Activated gamma-delta T cell treated with anti-CD3 and anti-CD28 coated beads, Interleukin-2, amount 50 U/mL, for 16 hours (primary cell): ENCODE results near the gene KMT2A.
A peak's percentile ranks its signal among the peaks of the same experiment; 100 is the strongest.

Experiments used
- DNase-seq: peaks from one replicate; pipeline ENCODE4 v3.0.0-alpha.2; 2020; ENCODE audit warnings: low read depth

The KMT2A gene

DNA sequence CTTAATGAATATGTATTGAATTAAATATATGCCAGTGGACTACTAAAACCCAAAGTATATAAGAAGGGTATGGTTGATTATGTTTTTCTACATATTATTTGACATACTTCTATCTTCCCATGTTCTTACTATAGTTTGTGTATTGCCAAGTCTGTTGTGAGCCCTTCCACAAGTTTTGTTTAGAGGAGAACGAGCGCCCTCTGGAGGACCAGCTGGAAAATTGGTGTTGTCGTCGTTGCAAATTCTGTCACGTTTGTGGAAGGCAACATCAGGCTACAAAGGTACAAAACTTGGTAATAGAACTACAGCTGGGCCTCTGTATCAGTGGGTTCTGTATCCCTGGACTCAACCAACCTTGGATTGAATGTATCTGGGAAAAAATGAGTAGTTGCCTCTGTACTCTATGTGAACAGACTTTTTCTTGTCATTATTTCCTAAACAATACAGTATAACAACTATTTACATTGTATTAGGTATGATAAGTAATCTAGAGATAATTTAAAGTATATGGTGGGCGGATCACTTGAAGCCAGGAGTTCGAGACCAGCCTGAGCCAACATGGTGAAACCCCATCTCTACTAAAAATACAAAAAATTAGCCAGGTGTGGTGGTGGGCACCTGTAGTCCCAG lies 52.3 kb downstream of the KMT2A start:
- peak; percentile 67 for DNase-seq

DNA sequence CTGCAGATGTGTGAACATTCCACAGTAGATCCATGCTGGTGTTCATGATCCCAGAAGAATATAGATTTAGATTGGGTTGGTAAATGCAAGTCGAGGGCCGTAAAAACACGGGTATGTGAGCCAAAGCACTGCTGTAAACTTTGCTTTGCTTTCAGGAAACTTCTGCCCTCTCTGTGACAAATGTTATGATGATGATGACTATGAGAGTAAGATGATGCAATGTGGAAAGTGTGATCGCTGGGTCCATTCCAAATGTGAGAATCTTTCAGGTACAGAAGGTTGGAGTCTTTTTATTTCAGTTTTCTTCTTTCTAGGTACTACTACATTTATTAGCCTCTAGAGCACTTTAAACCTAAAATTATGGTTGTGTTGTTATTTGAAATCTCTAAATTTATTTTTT lies 54.7 kb downstream of the KMT2A start:
- DNase-seq, result no peak

DNA sequence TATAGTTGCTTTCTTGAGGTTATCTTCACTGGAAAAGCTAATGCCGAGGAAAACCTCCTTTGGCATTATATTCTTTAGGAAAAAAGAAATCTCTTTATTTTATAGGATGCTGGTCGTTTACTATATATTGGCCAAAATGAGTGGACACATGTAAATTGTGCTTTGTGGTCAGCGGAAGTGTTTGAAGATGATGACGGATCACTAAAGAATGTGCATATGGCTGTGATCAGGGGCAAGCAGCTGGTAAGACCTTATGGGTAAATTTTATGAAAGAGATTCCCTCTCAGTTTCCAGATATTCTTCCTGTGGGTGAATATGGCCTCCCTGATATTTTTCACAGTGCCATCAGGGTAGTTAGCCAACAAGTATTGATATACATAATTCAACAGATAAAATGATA lies 61.5 kb downstream of the KMT2A start:
- DNase-seq, result no peak

DNA sequence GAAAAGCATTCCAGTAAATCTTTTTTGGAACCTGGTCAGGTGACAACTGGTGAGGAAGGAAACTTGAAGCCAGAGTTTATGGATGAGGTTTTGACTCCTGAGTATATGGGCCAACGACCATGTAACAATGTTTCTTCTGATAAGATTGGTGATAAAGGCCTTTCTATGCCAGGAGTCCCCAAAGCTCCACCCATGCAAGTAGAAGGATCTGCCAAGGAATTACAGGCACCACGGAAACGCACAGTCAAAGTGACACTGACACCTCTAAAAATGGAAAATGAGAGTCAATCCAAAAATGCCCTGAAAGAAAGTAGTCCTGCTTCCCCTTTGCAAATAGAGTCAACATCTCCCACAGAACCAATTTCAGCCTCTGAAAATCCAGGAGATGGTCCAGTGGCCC lies 66.9 kb downstream of the KMT2A start:
- DNase-seq, result no peak

DNA sequence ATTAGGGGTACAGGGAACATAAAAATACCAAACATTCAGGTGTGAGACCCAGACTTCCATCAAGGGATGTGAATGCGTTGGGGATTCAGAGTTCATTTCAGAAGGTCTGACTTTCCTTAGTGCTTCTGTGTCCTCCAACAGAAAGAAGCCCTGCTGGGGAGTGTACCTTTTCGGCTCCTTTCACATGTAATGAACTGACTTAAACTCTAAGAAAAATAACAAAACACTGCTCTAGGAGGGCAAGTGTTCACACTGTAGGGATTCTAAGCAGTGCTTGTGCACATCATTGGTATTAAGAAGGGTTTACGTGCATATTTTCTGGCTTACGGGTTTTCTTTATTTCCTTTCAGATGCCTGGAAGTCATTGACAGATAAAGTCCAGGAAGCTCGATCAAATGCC lies 75.3 kb downstream of the KMT2A start:
- DNase-seq, result no peak

DNA sequence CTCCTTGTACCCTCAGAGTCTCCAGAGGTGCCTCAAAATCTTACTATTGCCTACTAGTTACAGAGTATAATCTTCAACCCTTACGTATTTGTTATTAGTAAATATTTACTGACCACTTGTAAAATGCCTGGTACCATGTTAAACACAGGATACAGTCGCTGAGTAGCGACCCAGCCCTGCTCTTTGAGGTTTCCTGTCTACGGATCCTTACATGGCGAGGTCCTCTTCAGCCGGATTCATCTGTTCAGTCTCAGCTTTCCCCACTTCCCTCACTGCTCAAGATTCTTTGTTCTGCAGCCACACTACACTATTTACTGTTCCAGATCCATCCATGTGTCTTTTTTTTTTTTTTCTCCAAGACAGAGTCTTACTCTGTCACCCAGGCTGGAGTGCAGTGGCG lies 77.8 kb downstream of the KMT2A start:
- no peak for DNase-seq

DNA sequence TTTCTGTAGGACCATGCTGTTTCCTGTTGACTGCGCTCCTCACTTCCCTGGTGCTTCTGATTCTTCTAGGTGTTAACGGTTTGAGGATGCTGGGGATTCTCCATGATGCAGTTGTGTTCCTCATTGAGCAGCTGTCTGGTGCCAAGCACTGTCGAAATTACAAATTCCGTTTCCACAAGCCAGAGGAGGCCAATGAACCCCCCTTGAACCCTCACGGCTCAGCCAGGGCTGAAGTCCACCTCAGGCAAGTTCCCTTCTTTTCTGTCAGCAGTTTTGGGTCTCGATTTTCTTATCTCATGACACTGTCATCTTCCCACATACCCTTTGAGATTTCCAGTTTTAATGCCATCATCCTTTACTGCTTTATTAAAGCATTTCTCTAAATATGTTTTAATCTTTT lies 83.3 kb downstream of the KMT2A start:
- no peak for DNase-seq

DNA sequence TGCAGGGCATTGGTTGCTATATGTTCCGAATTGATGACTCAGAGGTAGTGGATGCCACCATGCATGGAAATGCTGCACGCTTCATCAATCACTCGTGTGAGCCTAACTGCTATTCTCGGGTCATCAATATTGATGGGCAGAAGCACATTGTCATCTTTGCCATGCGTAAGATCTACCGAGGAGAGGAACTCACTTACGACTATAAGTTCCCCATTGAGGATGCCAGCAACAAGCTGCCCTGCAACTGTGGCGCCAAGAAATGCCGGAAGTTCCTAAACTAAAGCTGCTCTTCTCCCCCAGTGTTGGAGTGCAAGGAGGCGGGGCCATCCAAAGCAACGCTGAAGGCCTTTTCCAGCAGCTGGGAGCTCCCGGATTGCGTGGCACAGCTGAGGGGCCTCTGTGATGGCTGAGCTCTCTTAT lies 85.6 kb downstream of the KMT2A start:
- DNase-seq, result no peak

DNA sequence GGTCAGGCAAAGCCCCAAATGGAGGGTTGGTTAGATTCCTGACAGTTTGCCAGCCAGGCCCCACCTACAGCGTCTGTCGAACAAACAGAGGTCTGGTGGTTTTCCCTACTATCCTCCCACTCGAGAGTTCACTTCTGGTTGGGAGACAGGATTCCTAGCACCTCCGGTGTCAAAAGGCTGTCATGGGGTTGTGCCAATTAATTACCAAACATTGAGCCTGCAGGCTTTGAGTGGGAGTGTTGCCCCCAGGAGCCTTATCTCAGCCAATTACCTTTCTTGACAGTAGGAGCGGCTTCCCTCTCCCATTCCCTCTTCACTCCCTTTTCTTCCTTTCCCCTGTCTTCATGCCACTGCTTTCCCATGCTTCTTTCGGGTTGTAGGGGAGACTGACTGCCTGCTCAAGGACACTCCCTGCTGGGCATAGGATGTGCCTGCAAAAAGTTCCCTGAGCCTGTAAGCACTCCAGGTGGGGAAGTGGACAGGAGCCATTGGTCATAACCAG lies 86.3 kb downstream of the KMT2A start:
- DNase-seq, result no peak

DNA sequence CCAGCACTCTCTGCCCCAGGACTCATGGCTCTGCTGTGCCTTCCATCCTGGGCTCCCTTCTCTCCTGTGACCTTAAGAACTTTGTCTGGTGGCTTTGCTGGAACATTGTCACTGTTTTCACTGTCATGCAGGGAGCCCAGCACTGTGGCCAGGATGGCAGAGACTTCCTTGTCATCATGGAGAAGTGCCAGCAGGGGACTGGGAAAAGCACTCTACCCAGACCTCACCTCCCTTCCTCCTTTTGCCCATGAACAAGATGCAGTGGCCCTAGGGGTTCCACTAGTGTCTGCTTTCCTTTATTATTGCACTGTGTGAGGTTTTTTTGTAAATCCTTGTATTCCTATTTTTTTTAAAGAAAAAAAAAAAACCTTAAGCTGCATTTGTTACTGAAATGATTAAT lies 88.1 kb downstream of the KMT2A start:
- no peak for DNase-seq

DNA sequence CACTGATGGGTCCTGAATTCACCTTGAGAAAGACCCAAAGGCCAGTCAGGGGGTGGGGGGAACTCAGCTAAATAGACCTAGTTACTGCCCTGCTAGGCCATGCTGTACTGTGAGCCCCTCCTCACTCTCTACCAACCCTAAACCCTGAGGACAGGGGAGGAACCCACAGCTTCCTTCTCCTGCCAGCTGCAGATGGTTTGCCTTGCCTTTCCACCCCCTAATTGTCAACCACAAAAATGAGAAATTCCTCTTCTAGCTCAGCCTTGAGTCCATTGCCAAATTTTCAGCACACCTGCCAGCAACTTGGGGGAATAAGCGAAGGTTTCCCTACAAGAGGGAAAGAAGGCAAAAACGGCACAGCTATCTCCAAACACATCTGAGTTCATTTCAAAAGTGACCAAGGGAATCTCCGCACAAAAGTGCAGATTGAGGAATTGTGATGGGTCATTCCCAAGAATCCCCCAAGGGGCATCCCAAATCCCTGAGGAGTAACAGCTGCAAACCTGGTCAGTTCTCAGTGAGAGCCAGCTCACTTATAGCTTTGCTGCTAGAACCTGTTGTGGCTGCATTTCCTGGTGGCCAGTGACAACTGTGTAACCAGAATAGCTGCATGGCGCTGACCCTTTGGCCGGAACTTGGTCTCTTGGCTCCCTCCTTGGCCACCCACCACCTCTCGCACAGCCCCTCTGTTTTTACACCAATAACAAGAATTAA lies 88.6 kb downstream of the KMT2A start:
- no peak for DNase-seq

DNA sequence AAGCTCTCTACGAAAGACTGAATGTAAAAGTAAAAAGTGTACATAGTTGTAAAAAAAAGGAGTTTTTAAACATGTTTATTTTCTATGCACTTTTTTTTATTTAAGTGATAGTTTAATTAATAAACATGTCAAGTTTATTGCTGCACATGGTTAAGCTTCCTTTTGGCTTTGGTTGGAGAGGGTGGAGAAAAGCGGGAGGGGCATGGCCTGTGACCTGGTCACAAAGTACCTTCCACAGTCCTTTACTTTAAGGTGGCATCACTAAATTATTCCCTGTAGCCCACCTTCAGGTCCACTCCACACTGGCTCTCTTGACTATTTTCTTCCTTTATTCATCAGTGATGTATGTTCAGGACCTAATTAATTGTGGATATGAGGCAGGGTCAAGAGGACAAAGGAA lies 90.4 kb downstream of the KMT2A start:
- no peak for DNase-seq

DNA sequence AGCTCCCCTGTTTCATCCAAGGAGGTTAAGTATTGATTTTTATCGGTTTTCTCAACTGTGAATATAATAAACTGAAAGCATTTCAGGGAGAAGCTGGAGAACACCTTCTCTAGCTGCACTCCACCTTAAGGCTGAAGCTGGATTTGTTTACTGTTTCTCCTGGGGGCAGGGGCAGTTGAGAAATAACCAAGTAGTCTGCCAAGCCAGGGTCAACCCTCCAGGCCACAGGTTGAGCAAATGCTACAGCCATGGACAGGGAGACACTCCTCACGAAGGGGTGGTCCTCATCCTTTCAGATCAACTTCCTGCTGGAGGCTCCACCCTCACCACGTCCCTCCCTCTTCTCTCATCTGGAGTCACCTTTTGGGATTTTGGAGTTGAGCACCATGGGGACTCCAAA lies 90.8 kb downstream of the KMT2A start, which contains the start of gene TTC36:
Gene TTC36, plus strand, starts transcription at position 366 of the 400 bp plus-strand sequence. Its CDS starts 21 bp downstream, at position 387.
- no peak for DNase-seq

DNA sequence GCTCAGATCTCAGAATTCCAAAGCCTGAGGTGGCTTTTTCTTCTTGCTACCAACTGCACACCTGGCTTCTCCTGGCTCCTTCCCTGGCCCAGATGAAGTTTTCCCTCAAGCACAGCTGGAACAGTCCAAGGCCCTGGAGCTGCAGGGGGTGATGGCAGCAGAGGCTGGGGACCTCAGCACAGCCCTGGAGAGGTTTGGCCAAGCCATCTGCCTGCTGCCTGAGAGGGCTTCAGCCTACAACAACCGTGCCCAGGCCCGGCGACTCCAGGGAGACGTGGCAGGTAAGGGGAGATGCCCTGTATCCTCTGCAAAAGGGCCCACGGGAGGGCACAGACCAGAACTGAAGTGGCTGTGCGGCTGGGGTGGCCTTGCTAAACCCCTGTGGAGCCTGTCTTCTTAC lies 92.2 kb downstream of the KMT2A start:
- no peak for DNase-seq

DNA sequence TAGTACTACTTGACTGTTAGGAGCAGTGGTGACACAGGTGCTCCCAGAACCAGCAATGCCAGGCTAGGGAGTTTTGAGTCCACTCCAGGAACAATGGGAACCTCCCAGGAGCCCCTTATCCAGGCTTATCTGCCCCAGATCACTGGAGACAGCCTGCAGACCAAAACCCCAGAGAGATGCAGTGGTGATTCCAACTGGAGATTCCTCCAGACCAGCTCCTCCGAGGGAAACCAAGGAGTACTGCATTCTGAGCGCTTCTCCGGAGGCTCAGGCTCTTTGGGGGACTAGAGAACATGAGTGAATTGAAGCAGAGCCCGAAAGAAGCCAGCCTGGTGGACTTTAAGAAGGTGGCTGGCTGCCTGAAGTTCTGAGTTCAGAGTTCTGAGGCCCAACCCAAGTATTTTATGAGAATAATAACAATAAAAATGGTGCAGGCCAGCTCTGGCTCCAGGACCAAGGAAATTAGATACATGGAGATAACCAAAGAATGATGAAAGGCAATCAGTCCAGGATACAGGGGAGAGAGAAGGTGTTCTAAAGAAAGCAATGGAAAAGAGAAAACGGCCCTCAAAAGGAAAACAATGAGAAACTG lies 93.4 kb downstream of the KMT2A start:
- no peak for DNase-seq

DNA sequence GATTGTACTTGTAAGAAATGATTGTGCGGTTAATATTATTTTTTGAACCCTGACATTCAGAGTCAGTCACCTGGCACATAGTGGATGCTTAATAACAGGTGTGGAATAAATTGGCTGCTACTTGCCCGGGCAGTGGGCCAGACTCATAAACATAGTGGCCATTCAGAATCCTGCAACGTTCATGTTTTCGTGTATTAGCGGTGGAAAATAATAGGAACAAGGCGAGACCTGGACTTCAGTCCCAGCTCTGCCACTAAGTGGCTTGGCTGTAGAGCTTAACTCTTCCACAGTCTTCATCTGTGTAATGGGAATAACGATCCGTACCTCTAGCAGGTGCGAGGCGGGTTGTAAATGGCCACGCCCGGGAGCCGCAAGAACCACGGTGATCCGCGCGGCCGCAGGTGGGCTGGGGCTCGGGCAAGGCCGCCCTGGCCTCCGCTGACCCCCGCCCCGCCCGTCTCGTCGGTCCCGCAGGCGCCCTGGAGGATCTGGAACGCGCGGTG lies 93.9 kb downstream of the KMT2A start:
- no peak for DNase-seq

DNA sequence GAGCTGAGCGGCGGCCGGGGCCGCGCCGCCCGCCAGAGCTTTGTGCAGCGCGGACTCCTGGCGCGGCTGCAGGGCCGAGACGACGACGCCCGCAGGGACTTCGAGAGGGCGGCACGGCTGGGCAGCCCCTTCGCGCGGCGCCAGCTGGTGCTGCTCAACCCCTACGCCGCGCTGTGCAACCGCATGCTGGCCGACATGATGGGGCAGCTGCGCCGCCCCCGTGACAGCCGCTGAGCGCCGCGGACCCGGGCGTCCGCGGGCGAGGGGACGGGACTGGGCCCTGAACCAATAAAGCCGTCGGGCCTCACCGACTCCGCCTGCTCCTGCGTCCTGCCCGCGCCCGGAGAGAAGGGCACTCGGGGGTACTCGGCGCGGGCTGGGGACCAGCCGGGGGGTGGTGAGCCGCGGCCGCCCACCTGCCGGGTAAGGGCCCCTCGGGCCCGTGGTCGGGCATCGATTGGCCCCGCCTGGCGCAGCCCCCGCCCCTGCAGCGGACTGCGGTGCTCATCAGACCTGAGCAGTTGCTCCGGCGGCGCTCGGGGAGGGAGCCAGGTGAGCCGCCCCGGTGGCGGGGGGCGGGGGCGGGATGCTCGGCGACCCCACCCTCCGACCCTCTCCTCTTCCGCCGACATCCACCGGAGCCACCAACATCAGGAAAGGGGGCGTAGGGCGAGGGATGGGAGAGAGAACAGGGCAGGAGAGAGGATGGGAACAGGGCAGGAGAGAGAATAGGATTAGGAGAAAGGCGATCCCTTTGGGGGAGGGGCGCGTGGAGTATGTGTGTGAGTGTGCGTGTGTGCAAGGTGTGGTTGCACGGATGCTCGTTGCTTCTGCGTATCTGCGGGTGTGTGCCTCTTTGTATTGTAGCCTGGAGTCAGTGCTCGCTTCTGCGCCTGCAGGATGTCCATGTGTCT lies 94.6 kb downstream of the KMT2A start, which contains the start of gene TMEM25:
Gene TMEM25, plus strand, starts transcription at position 510 of the 914 bp plus-strand sequence. CDS start 610 bp downstream, outside the sequence.
- DNase-seq, result peak; percentile 58

DNA sequence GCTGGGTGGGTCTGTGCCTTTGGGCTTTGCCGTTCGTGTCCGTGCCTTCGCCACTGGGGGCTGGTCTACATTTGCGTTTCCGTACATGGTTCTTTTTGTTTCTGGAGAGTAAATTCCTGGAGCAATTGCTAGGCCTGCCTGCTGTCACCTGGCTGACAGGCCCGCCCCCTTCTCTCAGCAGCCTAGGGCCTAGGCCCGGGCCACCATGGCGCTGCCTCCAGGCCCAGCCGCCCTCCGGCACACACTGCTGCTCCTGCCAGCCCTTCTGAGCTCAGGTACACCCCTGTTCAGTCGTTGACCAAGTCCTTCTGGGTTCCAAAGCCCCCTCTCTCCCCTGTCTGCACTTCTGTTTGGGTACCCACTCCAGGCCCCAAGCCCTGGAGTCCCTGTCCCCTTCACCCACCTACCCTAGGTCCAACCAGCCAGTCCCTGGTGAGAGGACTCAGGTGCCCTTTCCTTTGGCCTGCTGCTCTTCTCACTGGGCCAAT lies 95.3 kb downstream of the KMT2A start:
- no peak for DNase-seq

DNA sequence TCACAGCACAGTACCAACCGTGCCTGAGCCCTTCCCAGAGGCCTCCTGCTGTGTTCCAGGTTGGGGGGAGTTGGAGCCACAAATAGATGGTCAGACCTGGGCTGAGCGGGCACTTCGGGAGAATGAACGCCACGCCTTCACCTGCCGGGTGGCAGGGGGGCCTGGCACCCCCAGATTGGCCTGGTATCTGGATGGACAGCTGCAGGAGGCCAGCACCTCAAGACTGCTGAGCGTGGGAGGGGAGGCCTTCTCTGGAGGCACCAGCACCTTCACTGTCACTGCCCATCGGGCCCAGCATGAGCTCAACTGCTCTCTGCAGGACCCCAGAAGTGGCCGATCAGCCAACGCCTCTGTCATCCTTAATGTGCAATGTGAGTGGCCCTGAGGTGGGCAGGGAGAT lies 95.8 kb downstream of the KMT2A start:
- no peak for DNase-seq

DNA sequence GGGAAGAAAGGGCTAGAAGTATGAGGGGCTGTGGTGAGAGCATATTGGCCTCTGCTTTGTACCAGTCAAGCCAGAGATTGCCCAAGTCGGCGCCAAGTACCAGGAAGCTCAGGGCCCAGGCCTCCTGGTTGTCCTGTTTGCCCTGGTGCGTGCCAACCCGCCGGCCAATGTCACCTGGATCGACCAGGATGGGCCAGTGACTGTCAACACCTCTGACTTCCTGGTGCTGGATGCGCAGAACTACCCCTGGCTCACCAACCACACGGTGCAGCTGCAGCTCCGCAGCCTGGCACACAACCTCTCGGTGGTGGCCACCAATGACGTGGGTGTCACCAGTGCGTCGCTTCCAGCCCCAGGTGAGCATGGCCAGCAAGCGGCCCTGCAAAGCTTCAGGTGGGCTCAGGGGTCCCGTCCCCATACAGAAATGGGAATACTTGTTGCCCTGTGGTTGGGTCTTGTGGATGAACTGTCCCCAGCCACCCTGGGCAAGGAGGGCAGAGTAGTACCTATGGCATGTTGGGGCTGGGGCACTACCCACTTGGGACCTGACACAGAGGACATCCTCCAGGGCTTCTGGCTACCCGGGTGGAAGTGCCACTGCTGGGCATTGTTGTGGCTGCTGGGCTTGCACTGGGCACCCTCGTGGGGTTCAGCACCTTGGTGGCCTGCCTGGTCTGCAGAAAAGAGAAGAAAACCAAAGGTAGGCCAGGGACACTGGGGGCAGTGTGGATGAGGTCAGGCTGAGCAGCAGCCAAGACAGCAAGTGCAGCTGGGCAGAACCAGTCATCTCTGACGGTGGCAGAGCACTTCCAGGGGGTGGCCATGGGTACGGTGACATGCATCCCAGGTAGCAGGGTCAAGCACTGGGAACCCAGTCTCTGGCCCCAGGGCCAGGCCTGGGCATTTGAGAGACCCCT lies 96.8 kb downstream of the KMT2A start:
- no peak for DNase-seq
